Measurements from ENCODE around the gene PFKP.

GRCh38 chr10:3159152-3159551 lies 91.8 kb downstream of the PFKP start:
- no peak for TF ChIP-seq CTCF (IDR thresholded peaks at IDR 0.05; ENCODE audit: insufficient read depth, low read length)
- no peak for TF ChIP-seq POLR2AphosphoS5 (IDR thresholded peaks at IDR 0.05; ENCODE audit: low read depth)
- no peak for TF ChIP-seq GABPA (IDR thresholded peaks at IDR 0.05; ENCODE audit: low read depth)
- TF ChIP-seq SPI1 (IDR thresholded peaks at IDR 0.05; ENCODE audit: borderline replicate concordance, low read depth) = no peak
- TF ChIP-seq, protein P1, sequence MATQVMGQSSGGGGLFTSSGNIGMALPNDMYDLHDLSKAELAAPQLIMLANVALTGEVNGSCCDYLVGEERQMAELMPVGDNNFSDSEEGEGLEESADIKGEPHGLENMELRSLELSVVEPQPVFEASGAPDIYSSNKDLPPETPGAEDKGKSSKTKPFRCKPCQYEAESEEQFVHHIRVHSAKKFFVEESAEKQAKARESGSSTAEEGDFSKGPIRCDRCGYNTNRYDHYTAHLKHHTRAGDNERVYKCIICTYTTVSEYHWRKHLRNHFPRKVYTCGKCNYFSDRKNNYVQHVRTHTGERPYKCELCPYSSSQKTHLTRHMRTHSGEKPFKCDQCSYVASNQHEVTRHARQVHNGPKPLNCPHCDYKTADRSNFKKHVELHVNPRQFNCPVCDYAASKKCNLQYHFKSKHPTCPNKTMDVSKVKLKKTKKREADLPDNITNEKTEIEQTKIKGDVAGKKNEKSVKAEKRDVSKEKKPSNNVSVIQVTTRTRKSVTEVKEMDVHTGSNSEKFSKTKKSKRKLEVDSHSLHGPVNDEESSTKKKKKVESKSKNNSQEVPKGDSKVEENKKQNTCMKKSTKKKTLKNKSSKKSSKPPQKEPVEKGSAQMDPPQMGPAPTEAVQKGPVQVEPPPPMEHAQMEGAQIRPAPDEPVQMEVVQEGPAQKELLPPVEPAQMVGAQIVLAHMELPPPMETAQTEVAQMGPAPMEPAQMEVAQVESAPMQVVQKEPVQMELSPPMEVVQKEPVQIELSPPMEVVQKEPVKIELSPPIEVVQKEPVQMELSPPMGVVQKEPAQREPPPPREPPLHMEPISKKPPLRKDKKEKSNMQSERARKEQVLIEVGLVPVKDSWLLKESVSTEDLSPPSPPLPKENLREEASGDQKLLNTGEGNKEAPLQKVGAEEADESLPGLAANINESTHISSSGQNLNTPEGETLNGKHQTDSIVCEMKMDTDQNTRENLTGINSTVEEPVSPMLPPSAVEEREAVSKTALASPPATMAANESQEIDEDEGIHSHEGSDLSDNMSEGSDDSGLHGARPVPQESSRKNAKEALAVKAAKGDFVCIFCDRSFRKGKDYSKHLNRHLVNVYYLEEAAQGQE (IDR thresholded peaks at IDR 0.05; ENCODE audit: insufficient replicate concordance, low read depth) = no peak

All from HL-60 (cell line).